ENCODE results near the gene PSTPIP2.

The PSTPIP2 gene

DNA sequence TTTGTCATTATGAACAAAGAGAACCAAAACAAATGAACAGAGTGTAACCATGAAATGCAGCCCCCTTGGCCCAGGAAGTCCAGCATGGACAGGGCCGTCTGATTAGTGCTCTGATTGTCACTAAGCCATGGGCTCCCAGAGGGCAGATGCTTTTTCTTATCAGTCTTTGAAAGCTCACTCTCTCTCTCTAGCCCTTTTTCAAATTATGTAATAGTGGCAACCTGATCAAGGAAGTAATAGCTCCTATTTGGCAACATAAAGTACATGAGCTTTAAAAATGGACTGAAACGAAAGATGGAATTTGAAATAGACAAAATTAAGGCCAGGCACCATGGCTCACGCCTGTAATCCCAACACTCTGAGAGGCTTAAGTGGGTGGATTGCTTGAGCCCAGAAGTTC is 72.5 kb downstream of the PSTPIP2 start:
- H3F3A ChIP-seq (ENCODE audit: control insufficient read depth, insufficient read depth) = no peaks in the 10 kb centered on the region
- no peaks in the 10 kb centered on the region for H3K9me3 ChIP-seq (ENCODE audit: control insufficient read depth, insufficient read depth, low read length)
- H4K20me1 ChIP-seq (ENCODE audit: control insufficient read depth, insufficient read depth, low read depth, low read length) = no peaks in the 10 kb centered on the region
- H3K4me2 ChIP-seq (ENCODE audit: low read length) = no peak overlapping the region
- TF ChIP-seq, protein P1, sequence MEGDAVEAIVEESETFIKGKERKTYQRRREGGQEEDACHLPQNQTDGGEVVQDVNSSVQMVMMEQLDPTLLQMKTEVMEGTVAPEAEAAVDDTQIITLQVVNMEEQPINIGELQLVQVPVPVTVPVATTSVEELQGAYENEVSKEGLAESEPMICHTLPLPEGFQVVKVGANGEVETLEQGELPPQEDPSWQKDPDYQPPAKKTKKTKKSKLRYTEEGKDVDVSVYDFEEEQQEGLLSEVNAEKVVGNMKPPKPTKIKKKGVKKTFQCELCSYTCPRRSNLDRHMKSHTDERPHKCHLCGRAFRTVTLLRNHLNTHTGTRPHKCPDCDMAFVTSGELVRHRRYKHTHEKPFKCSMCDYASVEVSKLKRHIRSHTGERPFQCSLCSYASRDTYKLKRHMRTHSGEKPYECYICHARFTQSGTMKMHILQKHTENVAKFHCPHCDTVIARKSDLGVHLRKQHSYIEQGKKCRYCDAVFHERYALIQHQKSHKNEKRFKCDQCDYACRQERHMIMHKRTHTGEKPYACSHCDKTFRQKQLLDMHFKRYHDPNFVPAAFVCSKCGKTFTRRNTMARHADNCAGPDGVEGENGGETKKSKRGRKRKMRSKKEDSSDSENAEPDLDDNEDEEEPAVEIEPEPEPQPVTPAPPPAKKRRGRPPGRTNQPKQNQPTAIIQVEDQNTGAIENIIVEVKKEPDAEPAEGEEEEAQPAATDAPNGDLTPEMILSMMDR (IDR thresholded peaks at IDR 0.05; ENCODE audit: low read depth, low read length, poor library complexity, severe bottlenecking) = no peak
- TF ChIP-seq EZH2phosphoT487 (IDR thresholded peaks at IDR 0.05; ENCODE audit: borderline replicate concordance, low read length) = no peak
- H3K79me2 ChIP-seq (ENCODE audit: control insufficient read depth, low read length) = no peaks in the 10 kb centered on the region
- H3K4me1 ChIP-seq (ENCODE audit: control insufficient read depth, low read length) = no peaks in the 10 kb centered on the region
- H3K36me3 ChIP-seq (ENCODE audit: control insufficient read depth, low read length) = no peaks in the 10 kb centered on the region
- H3K27ac ChIP-seq (ENCODE audit: low read depth, low read length) = no peak overlapping the region
- peaks cover 3% of the 10 kb centered on the region; the same call in 1 of the 2 replicates for H3K27me3 ChIP-seq (ENCODE audit: control insufficient read depth, low read length)
- no peak overlapping the region for H3K4me3 ChIP-seq (ENCODE audit: low read length)
- no peaks in the 10 kb centered on the region for H3K9me2 ChIP-seq (replicated peaks; ENCODE audit: control insufficient read depth, low read length)

DNA sequence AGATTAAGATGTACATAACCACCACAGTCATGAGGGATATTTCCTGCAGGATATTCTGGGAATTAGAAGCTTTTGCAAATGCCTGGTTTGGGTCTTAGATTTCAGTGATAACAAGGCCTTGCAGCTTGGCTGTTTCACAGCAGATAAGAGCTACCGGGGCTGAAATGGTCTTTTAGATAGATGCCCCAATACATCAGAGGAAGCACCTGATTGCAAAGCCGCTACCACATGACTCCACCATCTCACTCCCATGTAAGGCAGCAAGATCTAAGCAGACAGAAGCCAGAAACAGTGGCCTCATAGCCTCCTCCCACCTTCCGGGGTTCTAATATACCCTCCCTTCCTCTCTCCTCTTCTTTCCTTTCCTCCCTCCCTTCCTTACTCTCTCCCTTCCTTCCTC is 73.8 kb downstream of the PSTPIP2 start:
- no peak overlapping the region for H3K4me2 ChIP-seq (ENCODE audit: low read length)
- no peaks in the 10 kb centered on the region for H3K36me3 ChIP-seq (ENCODE audit: control insufficient read depth, low read length)
- no peaks in the 10 kb centered on the region for H4K20me1 ChIP-seq (ENCODE audit: control insufficient read depth, insufficient read depth, low read depth, low read length)
- H3K27me3 ChIP-seq (ENCODE audit: control insufficient read depth, low read length) = peaks cover 6% of the 10 kb centered on the region; the same call in 1 of the 2 replicates
- H3K79me2 ChIP-seq (ENCODE audit: control insufficient read depth, low read length) = no peaks in the 10 kb centered on the region
- H3K4me1 ChIP-seq (ENCODE audit: control insufficient read depth, low read length) = no peaks in the 10 kb centered on the region
- H3K9me3 ChIP-seq (ENCODE audit: control insufficient read depth, insufficient read depth, low read length) = no peaks in the 10 kb centered on the region
- no peak overlapping the region for H3K27ac ChIP-seq (ENCODE audit: low read depth, low read length)
- H3F3A ChIP-seq (ENCODE audit: control insufficient read depth, insufficient read depth) = no peaks in the 10 kb centered on the region
- no peak overlapping the region for H3K4me3 ChIP-seq (ENCODE audit: low read length)
- TF ChIP-seq, protein P1 (IDR thresholded peaks at IDR 0.05; ENCODE audit: low read depth, low read length, poor library complexity, severe bottlenecking) = no peak
- no peak for TF ChIP-seq EZH2phosphoT487 (IDR thresholded peaks at IDR 0.05; ENCODE audit: borderline replicate concordance, low read length)
- H3K9me2 ChIP-seq (replicated peaks; ENCODE audit: control insufficient read depth, low read length) = no peaks in the 10 kb centered on the region

DNA sequence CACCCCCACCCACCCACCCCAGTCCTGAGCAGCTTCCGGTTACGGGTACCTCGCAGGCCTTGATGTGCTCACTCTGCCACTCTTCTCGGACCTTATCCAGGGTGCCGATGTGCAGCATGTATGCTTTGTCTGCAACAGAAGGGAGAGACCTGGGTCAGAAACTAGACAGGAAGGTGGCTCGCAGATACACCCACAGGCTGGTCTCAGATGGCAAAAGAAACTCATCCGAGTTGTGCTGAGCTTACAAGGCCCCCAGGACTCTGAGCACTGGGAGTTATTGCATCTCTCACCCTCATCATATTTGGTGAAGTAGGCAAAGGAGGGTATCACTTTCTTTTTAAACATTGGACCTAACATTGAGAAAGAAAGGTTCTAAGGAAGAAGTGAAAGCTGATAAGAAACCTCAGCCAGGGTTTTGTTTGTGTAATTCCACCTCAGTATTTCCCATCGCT is 74.3 kb downstream of the PSTPIP2 start:
- no peak overlapping the region for H3K4me2 ChIP-seq (ENCODE audit: low read length)
- H3K27ac ChIP-seq (ENCODE audit: low read depth, low read length) = no peak overlapping the region
- H3K9me3 ChIP-seq (ENCODE audit: control insufficient read depth, insufficient read depth, low read length) = no peaks in the 10 kb centered on the region
- H3K79me2 ChIP-seq (ENCODE audit: control insufficient read depth, low read length) = no peaks in the 10 kb centered on the region
- H4K20me1 ChIP-seq (ENCODE audit: control insufficient read depth, insufficient read depth, low read depth, low read length) = no peaks in the 10 kb centered on the region
- H3K27me3 ChIP-seq (ENCODE audit: control insufficient read depth, low read length) = peaks cover 6% of the 10 kb centered on the region; the same call in 1 of the 2 replicates
- H3K9me2 ChIP-seq (replicated peaks; ENCODE audit: control insufficient read depth, low read length) = no peaks in the 10 kb centered on the region
- no peak overlapping the region for H3K4me3 ChIP-seq (ENCODE audit: low read length)
- no peaks in the 10 kb centered on the region for H3K36me3 ChIP-seq (ENCODE audit: control insufficient read depth, low read length)
- no peaks in the 10 kb centered on the region for H3F3A ChIP-seq (ENCODE audit: control insufficient read depth, insufficient read depth)
- H3K4me1 ChIP-seq (ENCODE audit: control insufficient read depth, low read length) = no peaks in the 10 kb centered on the region
- TF ChIP-seq, protein P1 (IDR thresholded peaks at IDR 0.05; ENCODE audit: low read depth, low read length, poor library complexity, severe bottlenecking) = no peak
- no peak for TF ChIP-seq EZH2phosphoT487 (IDR thresholded peaks at IDR 0.05; ENCODE audit: borderline replicate concordance, low read length)
